Spleen (tissue), 7 donors: ENCODE data around the gene PHF20.

ENCODE experiments used
- POLR2A ChIP-seq, 3 donors: fragments of 450-650 bp; IDR thresholded peaks; one replicate each; pipeline ENCODE4 v1.5.1; 2017; ENCODE audit warnings: antibody characterized with exemption in 3 of 3, mild to moderate bottlenecking in 1 of 3
- TF ChIP-seq, protein P1 (sequence below), 11 experiments: fragments of 200-600 bp in 7 of 11; fragments of 450-650 bp in 4 of 11; sonication (generic) in 4 of 11; IDR thresholded peaks in 8 of 11; conservative IDR thresholded peaks in 3 of 11; 1 replicate in 7 of 11; 2 replicates in 4 of 11; pipeline versions ENCODE4 v1.4.0 to v1.8.0; 2016 to 2021; ENCODE audit warnings: antibody characterized with exemption in 11 of 11, inconsistent platforms in 4 of 11, mild to moderate bottlenecking in 1 of 11
- donor health status: DM: no; HTN: no; CAD: no; lungs with moderate emphysema.
- donor health status: DM: no; HTN: no; CAD: no.
- donor health status: DM: no; HTN: no; CAD: no.

DNA sequence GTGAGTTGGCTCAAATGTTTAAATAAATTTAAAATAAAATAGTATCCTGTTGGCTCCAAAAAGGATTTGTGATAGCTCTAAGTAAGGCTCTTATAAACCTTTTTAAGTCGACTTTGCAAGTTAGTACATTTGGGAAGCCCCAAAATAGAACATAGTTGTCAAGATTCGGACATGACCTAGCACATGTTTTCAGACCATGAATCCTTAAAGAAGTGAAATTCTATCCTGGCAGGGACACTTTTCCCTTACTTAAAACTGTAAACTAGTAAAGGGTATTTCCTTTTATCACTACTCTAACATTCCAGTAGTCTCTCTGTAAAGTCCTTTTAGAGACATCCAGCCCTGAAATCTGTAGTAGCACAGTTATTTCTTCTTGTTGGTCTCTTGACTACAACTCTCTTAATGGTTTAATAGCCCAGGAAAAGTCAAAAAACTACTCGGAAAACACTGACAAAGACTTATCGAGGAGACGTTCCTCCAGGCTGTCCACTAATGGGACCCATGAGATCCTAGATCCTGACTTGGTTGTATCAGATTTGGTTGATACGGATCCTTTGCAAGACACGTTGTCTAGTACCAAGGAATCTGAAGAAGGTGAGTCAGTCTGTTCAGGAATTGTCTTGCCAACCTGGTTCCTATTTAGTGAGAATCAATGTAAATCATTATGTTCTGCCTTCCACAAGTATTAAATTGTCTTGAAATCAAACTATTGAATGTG is 98.9 kb downstream of the PHF20 start:
- TF ChIP-seq, protein P1, sequence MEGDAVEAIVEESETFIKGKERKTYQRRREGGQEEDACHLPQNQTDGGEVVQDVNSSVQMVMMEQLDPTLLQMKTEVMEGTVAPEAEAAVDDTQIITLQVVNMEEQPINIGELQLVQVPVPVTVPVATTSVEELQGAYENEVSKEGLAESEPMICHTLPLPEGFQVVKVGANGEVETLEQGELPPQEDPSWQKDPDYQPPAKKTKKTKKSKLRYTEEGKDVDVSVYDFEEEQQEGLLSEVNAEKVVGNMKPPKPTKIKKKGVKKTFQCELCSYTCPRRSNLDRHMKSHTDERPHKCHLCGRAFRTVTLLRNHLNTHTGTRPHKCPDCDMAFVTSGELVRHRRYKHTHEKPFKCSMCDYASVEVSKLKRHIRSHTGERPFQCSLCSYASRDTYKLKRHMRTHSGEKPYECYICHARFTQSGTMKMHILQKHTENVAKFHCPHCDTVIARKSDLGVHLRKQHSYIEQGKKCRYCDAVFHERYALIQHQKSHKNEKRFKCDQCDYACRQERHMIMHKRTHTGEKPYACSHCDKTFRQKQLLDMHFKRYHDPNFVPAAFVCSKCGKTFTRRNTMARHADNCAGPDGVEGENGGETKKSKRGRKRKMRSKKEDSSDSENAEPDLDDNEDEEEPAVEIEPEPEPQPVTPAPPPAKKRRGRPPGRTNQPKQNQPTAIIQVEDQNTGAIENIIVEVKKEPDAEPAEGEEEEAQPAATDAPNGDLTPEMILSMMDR (IDR thresholded peaks at IDR 0.05 in 8 of 11, conservative IDR thresholded peaks at IDR 0.05 in 3 of 11), result no peak
- no peak for TF ChIP-seq POLR2A (IDR thresholded peaks at IDR 0.05)
